Measurements from ENCODE around the gene CPNE8. TPM values are rescaled to one million over a fixed set of nuclear protein-coding genes. Genes with fewer than 3 reads are reported as not detected.

CPNE8 gene
- 33.0 TPM for total RNA-seq
- long read RNA-seq, transcript CPNE8-201 (20 exons, 3,489 nt) = major isoform, 17 of 33 reads
- long read RNA-seq, partial matches to known transcripts = 6 of 33 reads
- long read RNA-seq, other reads (novel, unspliced or antisense) = 10 of 33 reads

GRCh38 chr12:38905480-38906351 is at the start of gene CPNE8:
Gene CPNE8 (minus strand): TSS chr12:38905591. CDS start chr12:38905534, 57 bp downstream.
- DNase-seq (peak; percentile 90), ATAC-seq (peak; percentile 84 to 93)
- Histone ChIP-seq H3K36me3 (no peaks in the 10 kb centered on the region), H3K27me3 (ENCODE audit: low read depth) (no peaks in the 10 kb centered on the region), H3K9me3 (no peaks in the 10 kb centered on the region), H3K4me3 (peak within 1 kb of the TSS; percentile 79), H3K27ac (peak within 1 kb of the TSS; percentile 91), H3K4me1 (peaks cover 27% of the 10 kb centered on the region)
- TF ChIP-seq, protein P1, sequence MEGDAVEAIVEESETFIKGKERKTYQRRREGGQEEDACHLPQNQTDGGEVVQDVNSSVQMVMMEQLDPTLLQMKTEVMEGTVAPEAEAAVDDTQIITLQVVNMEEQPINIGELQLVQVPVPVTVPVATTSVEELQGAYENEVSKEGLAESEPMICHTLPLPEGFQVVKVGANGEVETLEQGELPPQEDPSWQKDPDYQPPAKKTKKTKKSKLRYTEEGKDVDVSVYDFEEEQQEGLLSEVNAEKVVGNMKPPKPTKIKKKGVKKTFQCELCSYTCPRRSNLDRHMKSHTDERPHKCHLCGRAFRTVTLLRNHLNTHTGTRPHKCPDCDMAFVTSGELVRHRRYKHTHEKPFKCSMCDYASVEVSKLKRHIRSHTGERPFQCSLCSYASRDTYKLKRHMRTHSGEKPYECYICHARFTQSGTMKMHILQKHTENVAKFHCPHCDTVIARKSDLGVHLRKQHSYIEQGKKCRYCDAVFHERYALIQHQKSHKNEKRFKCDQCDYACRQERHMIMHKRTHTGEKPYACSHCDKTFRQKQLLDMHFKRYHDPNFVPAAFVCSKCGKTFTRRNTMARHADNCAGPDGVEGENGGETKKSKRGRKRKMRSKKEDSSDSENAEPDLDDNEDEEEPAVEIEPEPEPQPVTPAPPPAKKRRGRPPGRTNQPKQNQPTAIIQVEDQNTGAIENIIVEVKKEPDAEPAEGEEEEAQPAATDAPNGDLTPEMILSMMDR (IDR thresholded peaks at IDR 0.05) = no peak
- intact Hi-C loops (cut with DNase I) = no loop called here

- TF ChIP-seq, protein P1 (IDR thresholded peaks at IDR 0.05) = no peak
- Histone ChIP-seq H3K27me3 (ENCODE audit: low read depth) (no peaks in the 10 kb centered on the region), H3K4me1 (no peaks in the 10 kb centered on the region), H3K36me3 (no peaks in the 10 kb centered on the region), H3K27ac (no peak overlapping the region), H3K4me3 (no peak overlapping the region), H3K9me3 (no peaks in the 10 kb centered on the region)
- ATAC-seq (no peak), DNase-seq (no peak)
- intact Hi-C loops (cut with DNase I) = no loop called here
Observed at GRCh38 chr12:38954238-38954873, 49.0 kb upstream of the CPNE8 start.

DNA sequence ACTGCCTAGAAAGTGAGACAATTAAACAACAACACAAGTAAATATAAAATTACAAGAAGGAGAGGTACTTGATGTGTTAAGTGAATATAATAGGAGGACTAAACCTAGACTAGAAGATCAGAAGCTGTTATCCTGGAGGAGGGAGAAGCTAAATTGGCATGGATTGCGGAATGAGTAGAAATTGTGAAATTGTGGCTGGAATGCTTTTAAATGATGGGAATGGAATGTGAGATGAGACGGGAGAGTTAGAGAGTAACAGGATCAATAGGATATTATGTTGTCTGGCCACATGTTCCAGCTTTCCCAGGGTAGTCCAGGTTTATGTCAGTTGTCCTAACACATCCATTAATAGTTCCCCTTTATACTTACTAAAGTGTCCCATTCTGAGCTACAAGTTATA is 44.0 kb upstream of the CPNE8 start:
- no peaks in the 10 kb centered on the region for H3K4me1 ChIP-seq
- H3K9me3 ChIP-seq = no peaks in the 10 kb centered on the region
- no peak for DNase-seq
- H3K36me3 ChIP-seq = no peaks in the 10 kb centered on the region
- intact Hi-C loops (cut with DNase I) = no loop called here
- no peak for ATAC-seq
- H3K27ac ChIP-seq = no peak overlapping the region
- H3K4me3 ChIP-seq = no peak overlapping the region
- TF ChIP-seq, protein P1 (IDR thresholded peaks at IDR 0.05) = no peak
- H3K27me3 ChIP-seq (ENCODE audit: low read depth) = no peaks in the 10 kb centered on the region

GRCh38 chr12:38934686-38935085 is 29.3 kb upstream of the CPNE8 start:
- intact Hi-C loops (cut with DNase I) = no loop called here
- H3K9me3 ChIP-seq = no peaks in the 10 kb centered on the region
- H3K36me3 ChIP-seq = no peaks in the 10 kb centered on the region
- ATAC-seq = no peak
- H3K27me3 ChIP-seq (ENCODE audit: low read depth) = peaks cover 4% of the 10 kb centered on the region
- no peak overlapping the region for H3K4me3 ChIP-seq
- H3K4me1 ChIP-seq = no peaks in the 10 kb centered on the region
- DNase-seq = no peak
- no peak overlapping the region for H3K27ac ChIP-seq
- TF ChIP-seq, protein P1 (IDR thresholded peaks at IDR 0.05) = no peak

GRCh38 chr12:38934078-38934584 is 28.7 kb upstream of the CPNE8 start:
- no peak overlapping the region for H3K4me3 ChIP-seq
- no peak overlapping the region for H3K27ac ChIP-seq
- ATAC-seq = no peak
- H3K4me1 ChIP-seq = no peaks in the 10 kb centered on the region
- no peaks in the 10 kb centered on the region for H3K9me3 ChIP-seq
- intact Hi-C loops (cut with DNase I) = no loop called here
- no peaks in the 10 kb centered on the region for H3K36me3 ChIP-seq
- no peak for DNase-seq
- H3K27me3 ChIP-seq (ENCODE audit: low read depth) = peaks cover 4% of the 10 kb centered on the region
- TF ChIP-seq, protein P1 (IDR thresholded peaks at IDR 0.05) = no peak

Measured in lower lobe of right lung (tissue), 2 donors.